Type B pancreatic cell (in vitro differentiated cells): ENCODE data around the gene NF2. TPM values are rescaled to one million over a fixed set of nuclear protein-coding genes. Genes with fewer than 3 reads are reported as not detected.
"Not testable (repeated sequence)": the region's sequence is repeated elsewhere in the genome, so short reads cannot be mapped to it uniquely, and the experiment has no call there.

ENCODE experiments used
- DNase-seq: peaks from one replicate; pipeline ENCODE4 v3.0.0; 2021; ENCODE audit warnings: mixed read lengths; ENCODE audit not compliant: unreplicated experiment; ENCODE audit errors: extremely low spot score
- H3K27ac Mint-ChIP-seq: 2 replicates; pipeline ENCODE4 v1.8.0; 2021; ENCODE audit warnings: mild to moderate bottlenecking, mixed read lengths
- H3K27me3 Mint-ChIP-seq: 2 replicates; pipeline ENCODE4 v1.8.0; 2021; ENCODE audit warnings: mixed read lengths
- H3K36me3 Mint-ChIP-seq: 2 replicates; pipeline ENCODE4 v1.8.0; 2021; ENCODE audit warnings: mixed read lengths
- H3K4me1 Mint-ChIP-seq: one replicate; pipeline ENCODE4 v1.8.0; 2021; ENCODE audit warnings: mixed read lengths; ENCODE audit not compliant: unreplicated experiment
- H3K4me3 Mint-ChIP-seq: 2 replicates; pipeline ENCODE4 v1.8.0; 2021; ENCODE audit warnings: mild to moderate bottlenecking, mixed read lengths
- H3K9me3 Mint-ChIP-seq: 2 replicates; pipeline ENCODE4 v1.8.0; 2021; ENCODE audit warnings: mixed read lengths
- total RNA-seq: library from RNA; stranded (reverse); gene quantifications from 2 replicates; pipeline ENCODE4 v1.2.1, GENCODE V29; 2021; ENCODE audit warnings: low replicate concordance
- TF ChIP-seq, protein P1 (sequence below): fragments of 200-600 bp; sonication (generic); conservative IDR thresholded peaks from 2 replicates; pipeline ENCODE4 v1.5.0; 2021; ENCODE audit warnings: antibody characterized with exemption, mild to moderate bottlenecking

Gene NF2
- total RNA-seq, 1 donor from 2014 or later = 45.6 TPM

DNA sequence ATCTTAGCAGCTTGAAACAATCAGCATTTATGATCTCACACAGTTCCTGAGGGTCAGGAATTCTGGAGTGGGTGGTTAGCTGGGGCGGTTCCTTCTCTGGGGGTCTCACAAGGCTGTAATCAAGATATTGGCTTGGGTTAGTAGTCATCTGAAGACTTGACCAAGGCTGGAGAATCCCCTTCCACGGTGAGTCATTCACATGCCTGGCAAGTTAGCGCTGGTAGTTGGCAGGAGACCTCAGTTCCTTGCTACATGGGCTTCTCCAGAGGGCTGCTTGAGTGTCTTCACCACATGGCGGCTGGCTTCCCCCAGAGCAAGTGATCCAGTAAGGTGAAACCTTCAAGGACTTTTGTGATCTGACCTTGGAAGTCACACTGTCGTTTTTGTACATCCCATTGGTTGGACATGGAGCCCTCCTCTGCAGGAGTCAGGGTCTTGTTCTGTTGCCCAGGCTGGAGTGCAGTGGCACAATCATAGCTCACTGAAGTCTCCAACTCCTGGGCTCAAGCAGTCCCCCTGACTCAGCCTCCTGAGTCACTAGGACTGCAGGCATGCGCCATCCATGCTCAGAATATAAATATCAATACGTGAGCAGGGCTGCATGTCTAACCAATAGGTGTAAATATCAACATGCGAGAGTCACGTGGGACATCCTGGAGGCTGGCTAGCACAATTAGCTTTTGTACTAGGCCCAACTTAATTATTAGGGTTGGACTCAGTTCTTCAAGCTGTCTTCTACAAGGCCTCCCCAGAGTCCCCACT lies 15.3 kb upstream of the NF2 start:
- H3K4me1 Mint-ChIP-seq = no peaks in the 10 kb centered on the region
- H3K27ac Mint-ChIP-seq = no peak overlapping the region
- H3K9me3 Mint-ChIP-seq = no peaks in the 10 kb centered on the region
- H3K4me3 Mint-ChIP-seq = no peak overlapping the region
- H3K27me3 Mint-ChIP-seq = no peaks in the 10 kb centered on the region
- TF ChIP-seq, protein P1, sequence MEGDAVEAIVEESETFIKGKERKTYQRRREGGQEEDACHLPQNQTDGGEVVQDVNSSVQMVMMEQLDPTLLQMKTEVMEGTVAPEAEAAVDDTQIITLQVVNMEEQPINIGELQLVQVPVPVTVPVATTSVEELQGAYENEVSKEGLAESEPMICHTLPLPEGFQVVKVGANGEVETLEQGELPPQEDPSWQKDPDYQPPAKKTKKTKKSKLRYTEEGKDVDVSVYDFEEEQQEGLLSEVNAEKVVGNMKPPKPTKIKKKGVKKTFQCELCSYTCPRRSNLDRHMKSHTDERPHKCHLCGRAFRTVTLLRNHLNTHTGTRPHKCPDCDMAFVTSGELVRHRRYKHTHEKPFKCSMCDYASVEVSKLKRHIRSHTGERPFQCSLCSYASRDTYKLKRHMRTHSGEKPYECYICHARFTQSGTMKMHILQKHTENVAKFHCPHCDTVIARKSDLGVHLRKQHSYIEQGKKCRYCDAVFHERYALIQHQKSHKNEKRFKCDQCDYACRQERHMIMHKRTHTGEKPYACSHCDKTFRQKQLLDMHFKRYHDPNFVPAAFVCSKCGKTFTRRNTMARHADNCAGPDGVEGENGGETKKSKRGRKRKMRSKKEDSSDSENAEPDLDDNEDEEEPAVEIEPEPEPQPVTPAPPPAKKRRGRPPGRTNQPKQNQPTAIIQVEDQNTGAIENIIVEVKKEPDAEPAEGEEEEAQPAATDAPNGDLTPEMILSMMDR = no peak
- H3K36me3 Mint-ChIP-seq = no peaks in the 10 kb centered on the region
- DNase-seq = no peak

DNA sequence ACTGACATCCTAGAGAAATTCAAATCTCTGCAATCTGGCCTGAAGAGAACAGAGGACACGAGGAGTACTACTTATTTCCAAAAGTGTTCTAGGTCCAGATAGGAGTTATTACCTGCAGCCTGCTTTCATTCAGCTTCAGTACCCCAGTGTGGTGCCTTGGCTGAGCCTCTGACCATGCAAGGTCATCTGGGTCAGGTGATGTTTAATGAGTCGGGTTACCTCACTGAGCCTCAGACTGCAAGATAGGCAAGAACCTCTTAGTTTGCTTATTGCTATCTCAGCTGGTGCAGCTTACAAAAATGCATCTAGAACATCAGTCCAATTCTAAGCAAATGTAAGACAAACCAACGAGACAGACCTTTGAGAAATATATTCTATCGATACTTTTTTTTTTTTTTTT lies 9.5 kb upstream of the NF2 start:
- Mint-ChIP-seq H3K36me3 (no peaks in the 10 kb centered on the region), H3K9me3 (no peaks in the 10 kb centered on the region), H3K4me3 (no peak overlapping the region), H3K4me1 (peaks cover 3% of the 10 kb centered on the region), H3K27me3 (no peaks in the 10 kb centered on the region), H3K27ac (no peak overlapping the region)
- DNase-seq = no peak
- TF ChIP-seq, protein P1 = no peak

DNA sequence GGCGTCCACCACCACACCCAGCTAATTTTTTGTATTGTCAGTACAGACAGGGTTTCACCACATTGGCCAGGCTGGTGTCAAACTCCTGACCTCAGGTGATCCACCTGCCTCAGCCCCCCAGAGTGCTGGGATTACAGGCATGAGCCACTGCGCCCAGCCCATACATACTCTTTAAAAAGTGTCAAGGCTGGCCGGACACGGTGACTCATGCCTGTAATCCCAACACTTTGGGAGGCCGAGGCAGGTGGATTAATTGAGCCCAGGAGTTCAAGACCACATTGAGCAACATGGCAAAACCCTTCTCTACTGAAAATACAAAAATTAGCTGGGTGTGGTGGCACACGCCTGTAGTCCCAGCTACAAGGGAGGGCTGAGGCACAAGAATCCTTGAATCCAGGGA lies 9.0 kb upstream of the NF2 start:
- not testable (repeated sequence) for H3K27ac Mint-ChIP-seq, H3K4me1 Mint-ChIP-seq, H3K36me3 Mint-ChIP-seq, H3K4me3 Mint-ChIP-seq, H3K9me3 Mint-ChIP-seq, H3K27me3 Mint-ChIP-seq, DNase-seq

DNA sequence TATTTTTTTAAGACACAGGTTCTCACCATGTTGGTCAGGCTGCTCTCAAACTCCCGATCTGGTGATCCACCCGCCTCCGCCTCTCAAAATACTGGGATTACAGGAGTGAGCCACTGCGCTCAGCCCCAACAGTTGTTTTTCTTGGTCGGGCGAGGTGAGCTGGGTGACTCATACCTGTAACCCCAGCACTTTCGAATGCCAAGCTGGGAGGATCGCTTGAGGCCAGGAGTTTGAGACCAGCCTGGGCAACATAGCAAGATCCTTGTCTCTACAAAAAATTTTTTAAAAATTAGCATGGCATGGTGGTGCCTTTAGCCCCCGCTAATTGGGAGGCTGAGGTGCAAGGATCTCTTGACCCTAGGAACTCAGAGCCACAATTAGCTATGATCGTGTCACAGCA lies 7.0 kb upstream of the NF2 start:
- Mint-ChIP-seq H3K27me3 (no peaks in the 10 kb centered on the region), H3K27ac (no peak overlapping the region)

DNA sequence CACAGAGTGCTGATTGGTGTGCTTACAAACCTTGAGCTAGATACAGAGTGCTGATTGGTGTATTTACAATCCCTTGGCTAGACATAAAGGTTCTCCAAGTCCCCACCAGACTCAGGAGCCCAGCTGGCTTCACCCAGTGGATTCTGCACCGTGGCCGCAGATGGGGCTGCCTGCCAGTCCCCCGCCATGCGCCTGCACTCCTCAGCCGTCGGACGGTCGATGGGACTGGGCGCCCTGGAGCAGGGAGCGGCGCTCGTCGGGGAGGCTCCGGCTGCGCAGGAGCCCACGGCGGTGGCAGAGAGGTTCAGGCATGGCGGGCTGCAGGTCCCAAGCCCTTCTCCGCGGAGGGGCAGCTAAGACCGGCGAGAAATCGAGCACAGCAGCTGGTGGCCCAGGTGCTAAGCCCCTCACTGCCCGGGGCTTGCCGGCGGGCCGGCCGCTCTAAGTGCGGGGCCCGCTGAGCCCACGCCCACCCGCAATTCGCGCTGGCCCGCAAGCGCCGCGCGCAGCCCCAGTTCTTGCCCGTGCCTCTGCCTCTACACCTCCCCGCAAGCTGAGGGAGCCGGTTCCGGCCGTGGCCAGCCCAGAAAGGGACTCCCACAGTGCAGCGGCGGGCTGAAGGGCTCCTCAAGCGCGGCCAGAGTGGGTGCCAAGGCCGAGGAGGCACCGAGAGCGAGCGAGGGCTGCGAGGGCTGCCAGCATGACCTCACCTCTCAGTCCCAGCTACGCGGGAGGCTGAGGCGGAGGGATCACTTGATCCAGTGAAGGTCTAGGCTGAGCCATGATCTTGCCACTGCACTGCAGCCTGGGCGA lies 5.4 kb upstream of the NF2 start:
- H3K4me3 Mint-ChIP-seq, DNase-seq, H3K27ac Mint-ChIP-seq: not testable (repeated sequence)

More for the DNA sequence above, 7.0 kb upstream of the NF2 start:
- Mint-ChIP-seq H3K4me1 (peaks cover 4% of the 10 kb centered on the region), H3K4me3 (no peak overlapping the region), H3K9me3 (no peaks in the 10 kb centered on the region), H3K36me3 (no peaks in the 10 kb centered on the region)
- no peak for DNase-seq
- TF ChIP-seq, protein P1 = no peak

DNA sequence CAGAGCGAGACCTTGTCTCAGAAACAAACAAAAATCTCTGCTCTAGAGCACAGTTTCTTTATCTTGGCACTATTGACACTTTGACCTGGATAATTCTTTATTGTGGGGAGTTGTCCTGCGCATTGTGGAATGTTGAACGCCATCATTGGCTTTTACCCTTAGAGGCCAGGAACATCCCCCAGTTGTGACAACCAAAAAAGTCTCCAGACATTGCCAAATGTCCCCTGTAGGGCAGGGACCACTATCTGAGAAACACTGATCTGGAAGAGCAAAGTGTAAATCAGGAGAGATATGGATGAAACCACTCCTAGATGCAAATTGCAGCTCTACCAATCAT lies 4.8 kb upstream of the NF2 start:
- Mint-ChIP-seq H3K36me3 (no peaks in the 10 kb centered on the region), H3K9me3 (no peaks in the 10 kb centered on the region), H3K27me3 (no peaks in the 10 kb centered on the region), H3K4me3 (no peak overlapping the region), H3K27ac (peak overlapping the region; percentile 44), H3K4me1 (peaks cover 12% of the 10 kb centered on the region)
- DNase-seq = no peak
- TF ChIP-seq, protein P1 = no peak

More for the DNA sequence above, 5.4 kb upstream of the NF2 start:
- H3K4me1 Mint-ChIP-seq = peaks cover 11% of the 10 kb centered on the region
- H3K27me3 Mint-ChIP-seq, H3K36me3 Mint-ChIP-seq, H3K9me3 Mint-ChIP-seq: not testable (repeated sequence)
